Endometrial microvascular endothelial cells (primary cell): ENCODE results near the gene ARSD. TPM values are rescaled to one million over a fixed set of nuclear protein-coding genes. Genes with fewer than 3 reads are reported as not detected.
"Not testable (repeated sequence)": the region's sequence is repeated elsewhere in the genome, so short reads cannot be mapped to it uniquely, and the experiment has no call there.

Source experiments
- in situ Hi-C: cut with HindIII; loops from 2 replicates; pipeline ENCODE4 v1.10.0; 2017; ENCODE audit warnings: low sequenced_read_pairs, low pct_unique_long_range_greater_than_20kb; ENCODE audit errors: inconsistent ontology term
- total RNA-seq: library from RNA; depleted of rRNA; stranded (reverse); fragments of >200 nt; gene quantifications from one replicate; pipeline ENCODE4 v1.2.3, GENCODE V29; 2015; ENCODE audit errors: inconsistent ontology term

ARSD gene
- total RNA-seq, 1 donor from 2014 or later = 37.9 TPM

- in situ Hi-C loops = no loop called here
Observed at GRCh38 chrX:2898846-2899512, 30.2 kb downstream of the ARSD start.

- in situ Hi-C loops = not testable (repeated sequence)
Observed at GRCh38 chrX:2897690-2898623, 31.2 kb downstream of the ARSD start.

GRCh38 chrX:2897311-2897689 lies 31.8 kb downstream of the ARSD start:
- in situ Hi-C loops = no loop called here

GRCh38 chrX:2894885-2895292 lies 34.2 kb downstream of the ARSD start:
- in situ Hi-C loops = no loop called here

- in situ Hi-C loops = no loop called here
Observed at GRCh38 chrX:2892816-2893215, 36.3 kb downstream of the ARSD start.

- in situ Hi-C loops = not testable (repeated sequence)
Observed at GRCh38 chrX:2890536-2891460, 38.3 kb downstream of the ARSD start.

GRCh38 chrX:2889706-2890490 lies 39.2 kb downstream of the ARSD start:
- in situ Hi-C loops = not testable (repeated sequence)

DNA sequence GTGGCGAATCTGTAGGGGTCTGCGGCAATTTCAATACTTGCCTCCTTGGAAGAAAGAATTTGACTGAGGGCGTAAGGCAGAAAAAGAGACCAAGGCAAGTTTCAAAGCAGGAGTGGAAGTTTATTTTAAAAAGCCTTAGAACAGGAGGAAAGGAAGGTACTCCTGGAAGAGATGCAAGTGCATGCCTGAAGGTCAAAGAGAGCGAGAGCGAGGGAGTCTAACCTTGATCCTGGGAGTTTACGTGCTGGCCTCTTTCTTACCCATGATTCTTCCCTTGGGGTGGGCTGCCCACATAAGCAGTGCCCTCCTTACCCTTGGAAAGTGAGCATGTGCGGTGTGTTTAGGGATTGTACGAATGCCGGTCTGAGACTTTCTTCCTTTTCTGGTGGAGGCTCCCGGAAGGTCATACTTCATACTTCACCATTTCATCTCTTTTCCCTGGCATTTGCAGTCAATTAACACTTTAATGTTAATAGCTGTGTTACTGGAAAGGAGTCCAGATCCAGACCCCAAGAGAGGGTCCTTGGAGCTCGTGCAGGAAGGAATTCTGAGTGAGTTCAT lies 40.0 kb downstream of the ARSD start:
- in situ Hi-C loops = no loop called here

GRCh38 chrX:2888309-2888708 lies 40.8 kb downstream of the ARSD start:
- in situ Hi-C loops = no loop called here

DNA sequence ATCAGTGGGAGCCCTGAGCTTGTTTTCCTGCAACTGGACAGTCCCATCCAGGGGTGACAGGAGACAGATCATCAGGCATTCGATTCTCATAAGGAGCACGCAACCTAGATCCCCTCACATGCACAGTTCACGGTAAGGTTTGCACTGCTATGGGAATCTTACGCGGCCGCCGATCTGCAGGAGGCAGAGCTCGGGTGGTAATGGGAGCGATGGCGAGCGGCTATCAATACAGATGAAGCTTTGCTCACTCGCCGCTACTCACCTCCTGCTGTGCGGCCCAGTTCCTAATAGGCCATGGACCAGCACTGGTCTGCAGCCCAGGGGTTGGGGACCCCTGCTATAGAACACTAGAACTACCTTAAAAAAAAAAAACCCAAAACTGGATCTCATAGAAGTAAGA lies 45.4 kb downstream of the ARSD start:
- in situ Hi-C loops = no loop called here

GRCh38 chrX:2879670-2880069 lies 49.5 kb downstream of the ARSD start:
- in situ Hi-C loops = no loop called here

GRCh38 chrX:2878563-2878962 lies 50.6 kb downstream of the ARSD start:
- in situ Hi-C loops = no loop called here

DNA sequence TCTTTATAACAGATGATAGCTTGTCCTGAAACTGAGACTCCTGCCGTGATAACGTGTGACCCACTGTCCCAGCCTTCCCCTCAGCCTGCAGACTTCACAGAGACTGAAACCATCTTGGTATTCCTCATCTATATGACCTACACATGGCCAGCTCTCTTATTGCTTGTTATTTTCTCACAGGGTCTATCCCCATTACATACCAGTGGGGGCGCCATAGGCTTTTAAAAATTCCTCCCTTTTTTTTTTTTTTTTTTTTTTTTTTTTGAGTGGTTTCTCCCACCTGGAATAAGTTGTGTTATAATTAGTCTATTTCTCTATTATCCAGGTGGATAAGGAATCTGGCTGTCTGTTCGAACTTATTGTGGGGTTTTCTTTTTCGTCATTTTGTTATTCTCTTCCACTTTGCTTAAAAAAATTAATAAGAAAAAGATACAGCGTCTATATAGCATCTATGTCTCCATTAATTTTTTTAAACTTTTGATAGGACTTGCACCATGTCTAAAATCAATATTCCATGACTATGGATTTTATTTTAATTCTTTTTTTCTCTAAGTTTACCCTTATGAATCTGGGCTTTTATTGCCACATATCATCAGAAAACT lies 53.2 kb downstream of the ARSD start:
- in situ Hi-C loops = no loop called here

DNA sequence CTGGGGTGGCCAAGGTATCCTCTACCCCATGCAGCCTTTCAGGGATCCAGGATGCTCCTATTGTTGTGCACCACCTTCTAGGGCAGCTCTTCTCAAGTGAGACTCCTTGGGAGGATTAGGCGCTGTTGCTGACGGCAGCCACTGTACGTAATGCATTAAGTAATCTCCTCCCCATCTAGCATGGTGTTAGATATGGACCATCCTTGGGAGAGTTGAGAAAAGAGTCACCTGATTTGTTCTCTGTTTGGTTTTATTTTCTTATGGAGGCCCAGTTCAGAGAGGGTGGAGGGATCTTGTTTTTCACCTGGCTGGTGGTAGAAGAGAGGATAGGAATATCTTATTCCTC lies 54.0 kb downstream of the ARSD start:
- in situ Hi-C loops = no loop called here

GRCh38 chrX:2874222-2875135 lies 54.7 kb downstream of the ARSD start:
- in situ Hi-C loops = no loop called here

DNA sequence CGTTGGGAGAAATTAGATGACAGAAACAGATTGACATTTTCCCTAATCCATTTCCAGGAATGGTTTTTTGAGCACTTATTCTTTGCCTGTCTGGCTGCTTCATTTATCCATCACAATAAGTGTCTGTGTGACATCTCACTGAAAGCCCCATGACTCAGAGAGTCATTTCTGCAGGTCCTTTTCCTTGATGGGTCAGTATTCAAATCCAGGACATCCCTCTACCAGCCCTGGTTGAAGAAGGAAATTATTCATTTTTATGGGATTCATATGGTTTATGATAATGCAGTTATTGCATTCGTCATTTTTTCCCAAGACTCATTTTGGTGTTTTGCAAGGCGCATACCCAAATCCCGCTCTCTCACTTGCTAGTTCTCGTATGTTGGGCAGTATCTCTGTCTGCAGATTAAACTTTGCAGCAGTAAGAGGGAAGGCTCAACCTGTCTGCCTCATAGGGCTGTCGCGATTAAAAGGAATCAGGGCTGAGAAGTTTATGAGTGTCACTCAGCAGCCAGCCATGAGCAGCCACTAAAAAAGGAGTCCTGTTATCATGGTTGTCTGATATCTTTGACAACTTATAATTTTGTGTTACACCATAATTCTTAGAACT lies 56.4 kb downstream of the ARSD start:
- in situ Hi-C loops = no loop called here

- in situ Hi-C loops = no loop called here
Observed at GRCh38 chrX:2871831-2872230, 57.3 kb downstream of the ARSD start.
